DND-41 (cell line): Measurements from ENCODE around the gene BIRC7.

Experiments
- CTCF ChIP-seq: IDR thresholded peaks from 2 replicates; pipeline ENCODE4 v1.5.1; 2012; ENCODE audit warnings: borderline replicate concordance, low read length, moderate library complexity, mild to moderate bottlenecking; ENCODE audit not compliant: poor library complexity, severe bottlenecking; ENCODE audit errors: extremely low read depth
- EZH2 ChIP-seq: IDR thresholded peaks from 3 replicates; pipeline ENCODE4 v1.6.1; 2012; ENCODE audit warnings: borderline replicate concordance, low read depth, mild to moderate bottlenecking, moderate library complexity, low read length, inconsistent platforms; ENCODE audit not compliant: severe bottlenecking

GRCh38 chr20:63252284-63252711, 16.6 kb downstream of the BIRC7 start:
- TF ChIP-seq CTCF (no peak), EZH2 (no peak)
